D341Med (cell line): Measurements from ENCODE around the gene CNOT1.
A peak's percentile ranks its signal among the peaks of the same experiment; 100 is the strongest.
"Not testable (repeated sequence)": the region's sequence is repeated elsewhere in the genome, so short reads cannot be mapped to it uniquely, and the experiment has no call there.

ENCODE experiments used
- DNase-seq: peaks from one replicate; pipeline ENCODE4 v3.0.0; 2012; ENCODE audit warnings: low spot score

Gene CNOT1

DNA sequence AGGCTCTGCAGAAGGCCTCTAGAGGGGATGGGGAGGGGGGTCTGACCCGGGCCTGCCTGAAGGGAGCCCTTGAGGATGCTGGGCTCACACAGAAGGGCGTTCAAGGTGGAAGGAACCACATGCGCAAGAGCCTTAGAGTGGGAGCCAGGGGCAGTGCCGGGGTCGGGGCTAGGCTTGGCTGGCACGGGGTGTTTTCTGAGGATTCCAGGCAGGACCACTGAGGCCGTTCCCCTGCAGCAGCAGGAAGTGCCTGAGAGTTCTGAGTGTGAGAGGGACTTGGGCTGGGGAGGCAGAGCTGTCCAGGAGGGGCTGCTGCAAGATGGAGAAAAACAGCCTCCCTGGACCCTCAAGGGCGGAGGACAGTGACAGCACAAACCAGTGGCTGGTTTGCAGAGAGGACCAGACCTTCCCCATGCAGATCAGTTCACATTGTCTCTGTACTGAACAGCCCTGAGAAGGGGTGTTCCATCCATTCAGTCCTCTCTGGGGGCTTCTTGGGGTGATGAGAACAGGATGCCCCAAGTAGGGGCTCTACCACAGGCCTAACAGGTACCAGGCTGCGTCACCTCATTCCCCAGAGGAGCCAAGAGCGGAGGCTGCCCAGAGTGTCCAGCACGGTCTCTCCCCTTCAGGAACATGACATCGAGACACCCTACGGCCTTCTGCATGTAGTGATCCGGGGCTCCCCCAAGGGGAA, 126.3 kb downstream of the CNOT1 start:
- DNase-seq: no peak

- DNase-seq: no peak
Measured at GRCh38 chr16:58502217-58502921, 127.3 kb downstream of the CNOT1 start.

GRCh38 chr16:58501242-58502131, 128.1 kb downstream of the CNOT1 start:
- DNase-seq: no peak

DNA sequence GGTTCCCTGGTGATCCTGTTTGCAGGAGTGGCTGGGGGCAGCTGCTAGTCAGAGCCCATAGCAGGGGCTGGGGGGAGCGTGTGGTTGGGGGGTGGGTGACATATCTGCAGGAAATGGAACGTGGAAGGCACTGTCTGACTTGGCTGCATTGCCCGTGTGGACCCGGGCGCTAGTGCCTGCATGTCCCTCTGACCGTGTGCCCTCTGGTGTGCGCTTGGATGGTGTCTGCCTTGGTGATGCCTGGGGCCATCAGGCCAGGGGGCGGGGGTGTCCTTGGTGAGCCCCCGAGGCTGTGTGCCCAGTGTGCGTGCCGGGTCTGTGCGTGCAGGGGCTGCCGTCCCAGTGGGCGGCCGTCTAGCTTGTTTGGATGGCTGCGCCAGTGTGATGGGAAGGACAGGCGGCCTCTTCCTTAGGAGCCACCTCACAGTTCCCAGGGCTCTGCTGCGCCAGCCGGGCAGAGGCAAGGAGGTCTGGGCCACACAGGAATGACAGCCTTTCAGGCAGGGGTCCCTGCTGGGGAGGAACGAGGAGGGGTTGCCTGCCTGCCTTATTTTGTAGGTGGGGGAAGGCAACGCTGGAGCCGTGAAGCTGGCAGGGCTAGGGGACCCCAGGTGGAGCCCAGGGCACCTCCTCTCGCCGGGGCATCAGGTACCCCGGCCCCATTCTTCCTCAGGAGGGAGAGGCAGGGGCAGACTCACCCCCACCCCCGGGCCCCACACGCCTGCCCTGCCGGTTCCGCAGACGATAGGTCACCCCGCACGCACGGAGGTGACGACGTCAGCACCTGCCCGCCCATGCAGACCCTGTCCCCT, 129.0 kb downstream of the CNOT1 start:
- no peak for DNase-seq

DNA sequence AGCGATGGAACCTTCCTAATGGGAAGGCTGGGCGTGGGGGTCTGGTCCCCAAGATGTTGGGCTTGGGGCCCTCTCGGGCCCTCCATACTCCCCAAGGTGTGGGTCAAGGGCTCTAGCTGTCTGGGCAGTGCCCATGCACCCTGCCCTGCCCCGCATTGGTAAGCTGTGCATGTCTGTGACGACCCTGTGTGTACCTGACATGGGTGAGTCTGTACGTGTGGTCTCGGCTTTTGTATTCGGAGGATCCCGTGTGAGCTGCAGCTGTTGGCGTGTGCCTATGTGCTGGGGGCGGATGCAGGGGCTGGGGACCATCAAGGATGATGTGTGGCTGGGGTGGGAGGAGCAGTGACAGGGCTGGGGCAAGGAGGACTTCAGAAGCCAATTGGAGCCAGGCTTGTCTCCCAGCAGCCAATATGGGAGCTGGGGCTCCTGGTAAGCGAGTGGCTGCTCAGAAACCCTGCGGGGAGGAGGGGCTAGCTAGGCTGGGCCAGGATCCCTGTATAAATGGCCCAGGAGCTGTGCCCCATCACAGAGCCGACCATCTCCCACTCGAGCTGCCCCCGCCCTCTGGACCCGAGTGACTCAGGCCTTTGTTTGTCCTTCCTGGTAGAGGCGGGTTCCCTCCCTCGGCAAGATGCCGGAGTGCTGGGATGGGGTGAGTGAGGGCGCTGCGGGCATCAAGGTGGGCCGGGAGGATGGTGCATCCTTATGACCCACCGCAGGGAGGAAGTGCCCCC, 129.8 kb downstream of the CNOT1 start, which contains the start of gene NDRG4:
NDRG4 (plus strand) TSS at position 529 of the 737 bp plus-strand sequence; CDS start at position 635, 106 bp downstream.
- peak; percentile 46 for DNase-seq

DNA sequence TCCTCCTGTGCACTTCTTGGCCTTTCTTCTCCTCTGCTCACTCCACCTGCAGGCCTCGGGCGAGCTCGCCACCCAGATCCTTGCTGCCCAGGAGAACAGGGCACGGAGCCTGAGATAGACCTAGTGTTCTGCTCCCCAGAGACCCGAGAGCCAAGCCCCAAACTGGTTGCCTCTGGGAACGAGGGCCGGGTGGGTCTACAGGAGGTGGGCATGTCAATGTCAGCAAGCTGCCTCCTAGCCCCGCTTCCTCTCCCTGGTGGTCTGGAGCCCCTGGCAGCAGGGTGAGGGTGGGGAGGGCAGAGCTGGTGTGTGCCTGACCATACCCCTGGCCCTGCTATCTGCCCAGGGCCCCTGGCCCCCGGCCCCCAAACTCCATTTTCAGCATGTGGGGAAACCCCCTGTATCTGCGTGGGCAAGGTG, 130.5 kb downstream of the CNOT1 start:
- DNase-seq: no peak

DNA sequence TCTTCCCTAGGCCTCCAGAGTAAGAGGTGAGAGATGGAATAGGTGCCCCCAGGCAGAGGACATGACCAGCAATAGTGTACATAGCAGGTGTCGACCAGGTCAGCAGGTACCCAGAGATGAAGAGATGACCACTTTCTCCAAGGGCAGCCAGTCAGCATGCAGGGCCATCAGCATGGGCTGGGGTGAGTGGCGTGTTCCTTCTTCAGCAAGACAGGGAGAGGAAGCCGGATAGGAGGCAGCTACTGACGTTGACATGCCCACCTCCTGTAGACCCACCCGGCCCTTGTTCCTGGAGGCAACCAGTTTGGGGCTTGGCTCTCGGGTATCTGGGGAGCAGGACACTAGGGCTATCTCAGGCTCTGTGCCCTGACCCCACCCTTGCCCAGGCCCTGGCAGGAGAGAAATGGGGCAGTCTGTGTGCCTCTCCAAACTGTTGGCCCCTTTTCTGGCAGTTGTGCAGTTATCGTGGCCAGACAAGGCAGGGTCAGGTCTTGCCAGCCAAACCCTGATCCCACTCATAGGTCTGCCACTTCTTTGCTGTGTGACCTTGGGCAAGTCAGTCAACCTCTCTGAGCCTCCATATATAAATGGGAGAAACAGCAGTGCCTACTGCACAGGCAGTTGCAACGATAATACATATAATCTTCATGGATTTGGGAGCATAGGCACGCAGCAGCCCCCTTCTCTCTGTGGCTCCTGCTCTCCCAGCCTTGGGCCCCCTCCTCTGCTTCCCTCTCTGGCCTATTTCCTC, 131.1 kb downstream of the CNOT1 start:
- DNase-seq: no peak

DNA sequence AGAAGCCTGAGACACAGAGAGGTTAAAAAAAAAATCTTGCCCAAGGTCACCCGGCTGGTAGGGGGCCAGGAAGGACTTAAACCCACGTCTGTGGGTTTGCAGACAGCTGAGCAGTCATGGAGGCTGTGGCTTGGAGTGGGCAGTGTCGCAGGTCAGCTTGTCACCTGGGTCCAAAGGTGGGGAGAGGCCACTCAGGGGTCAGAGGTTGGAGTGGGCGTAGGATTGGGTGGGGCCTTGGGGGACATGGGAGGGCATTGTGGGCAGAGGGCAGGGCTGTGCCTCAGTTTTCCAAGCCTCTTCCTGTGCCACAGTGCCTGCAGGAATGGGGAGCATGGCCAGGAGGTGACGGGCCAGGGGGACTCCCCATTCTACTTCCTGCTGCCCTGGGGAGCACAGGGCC, 131.7 kb downstream of the CNOT1 start:
- no peak for DNase-seq

DNA sequence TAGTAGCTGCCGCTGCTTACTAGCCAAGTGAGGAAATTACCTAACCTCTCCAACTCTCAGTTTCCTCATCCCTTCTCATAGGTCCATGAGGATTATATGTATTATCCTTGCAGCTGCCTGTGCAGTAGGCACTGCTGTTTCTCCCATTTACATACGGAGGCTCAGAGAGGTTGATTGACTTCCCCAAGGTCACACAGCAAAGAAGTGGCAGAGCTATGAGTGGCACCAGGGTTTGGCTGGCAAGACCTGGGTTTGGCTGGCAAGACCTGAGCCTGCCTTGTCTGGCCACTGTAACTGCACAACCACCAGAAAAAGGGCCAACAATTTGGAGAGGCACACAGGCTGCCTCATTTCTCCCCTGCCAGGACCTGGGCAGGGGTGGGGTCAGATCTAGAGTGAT, 132.2 kb downstream of the CNOT1 start:
- DNase-seq: no peak

DNA sequence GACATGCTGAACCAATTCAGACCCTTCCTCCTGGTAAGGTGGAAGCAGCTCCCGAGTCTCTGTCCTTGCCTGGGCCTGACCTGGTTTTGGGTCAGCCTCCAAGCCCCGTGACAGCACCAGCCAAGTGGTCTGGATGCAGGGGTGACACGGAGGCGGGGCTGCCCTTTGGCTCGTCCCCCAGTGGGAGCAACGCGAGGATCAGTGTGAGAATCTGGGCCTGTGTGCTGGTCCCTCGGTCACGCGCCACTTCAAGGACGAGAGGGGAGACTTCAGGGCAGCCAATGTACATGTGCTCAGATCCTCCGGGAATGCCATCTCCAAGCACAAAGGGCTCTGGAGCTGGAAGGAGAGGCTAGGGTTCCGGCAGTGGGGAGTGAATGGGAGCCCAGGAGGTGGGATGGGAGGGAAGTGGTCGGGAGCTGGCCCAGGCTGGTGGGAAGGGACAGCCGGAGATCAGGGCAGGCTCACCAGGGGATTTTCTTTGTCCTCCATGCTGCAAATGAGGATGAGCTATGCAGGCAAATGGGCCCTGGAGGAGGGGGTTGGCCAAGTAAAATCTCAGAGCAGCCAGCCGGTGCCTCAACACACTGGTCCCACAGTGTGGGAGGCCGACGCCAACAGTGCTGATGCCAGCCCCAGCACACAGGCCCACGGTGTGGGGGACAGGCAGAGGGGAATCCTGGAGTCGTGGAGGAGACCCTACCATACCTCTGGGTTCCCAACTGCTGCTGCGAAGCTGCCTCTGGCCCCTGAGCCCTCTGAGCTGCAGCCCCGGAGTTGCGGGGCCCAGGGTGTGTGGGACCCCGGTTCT, 133.9 kb downstream of the CNOT1 start:
- no peak for DNase-seq

DNA sequence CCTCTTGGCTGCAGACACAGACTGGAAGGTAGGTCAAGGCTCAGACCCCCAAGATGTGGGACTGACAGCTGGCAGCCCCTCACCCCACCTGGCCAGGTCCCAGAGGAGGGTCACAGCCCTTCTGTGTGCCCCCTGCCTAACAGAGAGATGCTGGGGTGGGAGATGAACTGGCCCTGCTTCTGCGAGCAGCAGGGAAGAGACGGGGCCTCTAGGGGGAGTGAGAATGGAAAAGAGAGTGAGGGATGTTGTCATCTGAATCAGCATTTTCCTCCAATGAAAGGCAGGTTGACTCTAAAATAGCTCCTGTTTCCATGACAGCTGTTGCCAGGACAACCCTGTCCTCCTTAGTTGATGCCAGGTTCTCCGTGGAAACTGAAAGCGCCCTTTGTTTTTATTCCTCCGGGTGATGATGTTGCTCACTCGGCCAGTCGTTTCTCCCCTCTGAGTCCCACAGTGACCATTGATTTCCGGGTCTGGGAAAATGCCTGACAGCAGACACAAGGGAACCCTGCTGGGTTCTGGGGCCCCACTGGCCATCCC, 134.6 kb downstream of the CNOT1 start:
- peak; percentile 78 for DNase-seq

- DNase-seq: no peak
Measured at GRCh38 chr16:58493756-58494431, 135.7 kb downstream of the CNOT1 start.

DNA sequence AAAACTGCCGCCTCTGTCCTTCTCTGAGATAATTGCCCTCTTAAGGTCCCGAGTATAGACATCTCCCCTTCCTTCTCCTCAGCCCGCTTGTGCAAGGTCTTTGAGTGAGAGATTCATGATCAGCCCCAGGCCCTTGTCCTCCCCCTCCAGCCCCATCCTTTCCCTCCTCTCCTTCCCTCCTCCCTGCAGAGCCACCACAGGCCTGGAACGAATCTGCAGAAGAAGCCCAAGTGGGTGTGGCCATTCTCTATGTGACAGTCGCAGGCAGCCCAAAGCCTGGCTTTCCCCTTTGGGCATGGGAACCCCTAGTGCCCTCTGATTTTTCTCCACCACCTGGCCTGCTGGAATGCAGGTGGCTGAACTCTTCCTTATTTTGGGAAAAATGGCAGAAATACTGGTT, 136.9 kb downstream of the CNOT1 start:
- DNase-seq: no peak

DNA sequence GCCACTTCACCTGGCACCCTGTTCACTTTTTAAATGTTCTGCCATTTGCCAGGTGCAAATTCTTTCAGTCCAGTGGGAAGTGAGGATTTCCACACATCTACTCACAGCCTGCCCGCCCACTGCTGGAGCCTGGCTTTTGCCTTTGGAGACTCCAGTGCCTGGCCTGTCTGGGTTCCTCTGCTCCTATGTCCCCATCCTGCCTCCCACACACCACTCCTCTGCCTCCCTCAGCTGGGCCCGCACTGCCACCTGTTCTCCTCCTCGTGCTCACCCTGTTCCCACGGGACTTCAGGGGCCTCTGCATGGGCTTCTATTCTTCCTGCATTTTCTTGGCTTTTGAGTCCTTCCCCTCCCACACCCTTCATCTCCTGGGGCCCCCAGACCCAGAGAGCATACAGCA, 137.6 kb downstream of the CNOT1 start:
- no peak for DNase-seq

- not testable (repeated sequence) for DNase-seq
Measured at GRCh38 chr16:58490539-58490938, 139.1 kb downstream of the CNOT1 start.

- DNase-seq: no peak
Measured at GRCh38 chr16:58490065-58490464, 139.6 kb downstream of the CNOT1 start.

DNA sequence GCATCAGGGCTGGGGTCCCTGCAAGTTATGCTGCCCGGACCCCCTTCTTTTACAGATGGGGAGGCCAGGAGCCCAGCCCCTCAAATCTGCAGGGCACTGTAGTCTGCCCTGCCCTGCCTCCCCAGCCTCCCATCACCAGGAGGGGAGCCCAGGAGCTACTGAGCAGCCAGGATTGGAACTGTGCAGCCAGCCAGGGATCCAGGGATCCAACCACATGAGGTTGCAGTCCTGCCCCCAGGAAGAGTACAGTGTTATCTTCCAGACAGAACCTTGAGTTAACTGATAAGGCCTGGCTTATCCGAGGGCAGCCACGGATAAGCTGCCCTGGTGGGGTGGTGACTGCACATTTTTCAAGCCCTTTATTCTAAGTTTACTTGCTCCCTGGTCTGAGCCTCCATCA, 141.1 kb downstream of the CNOT1 start:
- no peak for DNase-seq

DNA sequence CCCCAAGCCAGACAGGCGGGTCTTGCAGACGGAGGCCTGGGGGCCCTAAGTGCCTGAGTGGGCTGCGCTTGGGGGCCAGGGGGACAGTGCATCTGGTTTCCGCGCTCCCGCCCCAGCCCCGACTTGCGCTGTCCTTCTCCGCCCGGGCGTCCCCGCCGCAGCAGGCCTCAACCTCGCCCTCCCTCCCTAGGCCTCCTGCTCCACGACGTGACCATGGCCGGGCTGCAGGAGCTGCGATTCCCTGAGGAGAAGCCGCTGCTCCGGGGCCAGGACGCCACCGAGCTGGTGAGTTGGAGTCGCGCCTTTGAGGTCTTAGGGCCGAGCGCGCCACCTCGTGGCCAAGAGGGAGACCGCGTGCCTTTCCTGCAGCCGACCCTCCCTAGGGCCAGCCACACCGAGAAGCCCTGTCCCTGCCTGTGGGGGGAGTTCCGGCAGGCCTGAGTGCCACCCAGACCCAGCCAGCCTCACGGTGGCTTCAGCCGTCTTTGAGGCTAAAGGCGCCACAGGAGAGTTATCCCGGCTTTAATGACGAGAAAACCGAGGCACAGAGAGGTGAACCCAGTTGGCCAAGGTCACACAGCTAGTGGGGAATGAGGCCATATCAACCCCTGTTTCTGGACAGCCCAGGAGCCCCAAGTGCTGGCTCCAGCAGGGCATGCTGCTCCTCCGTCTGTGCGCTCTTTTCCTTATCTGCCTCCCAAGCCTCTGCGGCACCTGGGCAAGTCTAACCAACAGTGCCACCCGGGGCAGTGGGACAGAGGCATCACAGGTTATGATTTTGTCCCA, 141.9 kb downstream of the CNOT1 start:
- DNase-seq: peak; percentile 91
